Neuronal stem cell (in vitro differentiated cells): Measurements from ENCODE around the gene ULK3.
A peak's percentile ranks its signal among the peaks of the same experiment; 100 is the strongest.

Experiments used
- DNase-seq: peaks from one replicate; pipeline ENCODE4 v3.0.0-alpha.2; 2013; ENCODE audit warnings: low spot score
- H2AFZ ChIP-seq: one replicate; pipeline ENCODE4 v1.6.1; 2013; ENCODE audit warnings: mild to moderate bottlenecking, low read length, inconsistent platforms
- H2AK5ac ChIP-seq: 2 replicates; pipeline ENCODE4 v1.6.1; 2013; ENCODE audit warnings: low read depth, mild to moderate bottlenecking, inconsistent platforms, low read length, moderate library complexity, mixed read lengths
- H2BK120ac ChIP-seq: 2 replicates; pipeline ENCODE4 v1.6.1; 2013; ENCODE audit warnings: low read depth, mild to moderate bottlenecking, inconsistent platforms, low read length, moderate library complexity, mixed read lengths
- H2BK12ac ChIP-seq: one replicate; pipeline ENCODE4 v1.6.1; 2013; ENCODE audit warnings: low read length, inconsistent platforms
- H2BK15ac ChIP-seq: 2 replicates; pipeline ENCODE4 v1.6.1; 2013; ENCODE audit warnings: mild to moderate bottlenecking, low read length, inconsistent platforms, mixed read lengths
- H2BK5ac ChIP-seq: one replicate; pipeline ENCODE4 v1.6.1; 2013; ENCODE audit warnings: inconsistent platforms, mild to moderate bottlenecking, low read length, moderate library complexity
- H3K14ac ChIP-seq: one replicate; pipeline ENCODE4 v1.6.1; 2013; ENCODE audit warnings: low read length, inconsistent platforms
- H3K18ac ChIP-seq: 2 replicates; pipeline ENCODE4 v1.6.1; 2013; ENCODE audit warnings: low read length, inconsistent platforms
- H3K23ac ChIP-seq: 2 replicates; pipeline ENCODE4 v1.6.1; 2013; ENCODE audit warnings: low read depth, mild to moderate bottlenecking, mixed read lengths, low read length, inconsistent platforms; ENCODE audit not compliant: poor library complexity
- H3K27ac ChIP-seq: replicated peaks from 3 replicates; pipeline ENCODE4 v1.5.1; 2013; ENCODE audit warnings: low read length, inconsistent platforms
- H3K27me3 ChIP-seq, 3 experiments: 2 replicates each; pipeline ENCODE4 v1.6.1; 2013; ENCODE audit warnings: low read length in 3 of 3, mild to moderate bottlenecking in 2 of 3, inconsistent platforms in 1 of 3, low read depth in 1 of 3, mixed read lengths in 1 of 3, moderate library complexity in 1 of 3; ENCODE audit not compliant: control insufficient read depth in 3 of 3, insufficient read depth in 3 of 3
- H3K36me3 ChIP-seq, 2 donors: replicated peaks in 1 of 2; 2 replicates each; pipeline ENCODE4 v1.6.1; 2013; ENCODE audit warnings: low read length in 2 of 2; ENCODE audit not compliant: control insufficient read depth in 2 of 2, insufficient read depth in 2 of 2
- H3K4ac ChIP-seq: 2 replicates; pipeline ENCODE4 v1.6.1; 2013; ENCODE audit warnings: inconsistent platforms, mild to moderate bottlenecking, low read length, moderate library complexity
- H3K4me1 ChIP-seq, 2 donors: 1 replicate in 1 of 2; 2 replicates in 1 of 2; pipeline ENCODE4 v1.6.1; 2013; ENCODE audit warnings: low read length in 2 of 2, low read depth in 1 of 2; ENCODE audit not compliant: control insufficient read depth in 2 of 2, insufficient read depth in 1 of 2
- H3K4me2 ChIP-seq: one replicate; pipeline ENCODE4 v1.6.1; 2013; ENCODE audit warnings: mild to moderate bottlenecking, low read length, inconsistent platforms; ENCODE audit not compliant: insufficient read depth, poor library complexity, severe bottlenecking
- H3K4me3 ChIP-seq, 2 donors: 2 replicates each; pipeline ENCODE4 v1.5.1; 2013; ENCODE audit warnings: low read length in 2 of 2, mild to moderate bottlenecking in 2 of 2, inconsistent platforms in 1 of 2, moderate library complexity in 1 of 2
- H3K79me1 ChIP-seq: one replicate; pipeline ENCODE4 v1.6.1; 2013; ENCODE audit warnings: low read depth, mild to moderate bottlenecking, inconsistent platforms, low read length, moderate library complexity
- H3K9ac ChIP-seq: one replicate; pipeline ENCODE4 v1.6.1; 2013; ENCODE audit warnings: mild to moderate bottlenecking, low read depth, low read length, inconsistent platforms; ENCODE audit not compliant: poor library complexity
- H3K9me3 ChIP-seq, 2 donors: replicated peaks in 1 of 2; 2 replicates each; pipeline versions ENCODE3 to v1.6.1; 2013; ENCODE audit warnings: low read length in 2 of 2, mild to moderate bottlenecking in 2 of 2, inconsistent platforms in 1 of 2, low read depth in 1 of 2, mixed read lengths in 1 of 2, moderate library complexity in 1 of 2; ENCODE audit not compliant: control insufficient read depth in 2 of 2, insufficient read depth in 1 of 2
- H4K8ac ChIP-seq: one replicate; pipeline ENCODE4 v1.6.1; 2013; ENCODE audit warnings: low read depth, mild to moderate bottlenecking, inconsistent platforms, low read length, moderate library complexity
- H4K91ac ChIP-seq: one replicate; pipeline ENCODE4 v1.6.1; 2013; ENCODE audit warnings: low read length, low read depth, mild to moderate bottlenecking, inconsistent platforms; ENCODE audit not compliant: poor library complexity
- WGBS, 2 donors: extraction: QIAGEN DNeasy Blood & Tissue Kit; methylation state at CpG; one replicate each; pipeline ENCODE4 v1.1.7; 2013; ENCODE audit warnings: missing lambda C conversion rate in 2 of 2, mixed read lengths in 1 of 2; ENCODE audit not compliant: insufficient read length in 2 of 2, insufficient replicate concordance in 1 of 2; ENCODE audit errors: extremely low coverage in 2 of 2; 5-methylcytosine and 5-hydroxymethylcytosine counted together

The ULK3 gene

GRCh38 chr15:74870436-74871215 lies 27.7 kb upstream of the ULK3 start:
- no peak overlapping the region for H3K4me2 ChIP-seq
- no peak overlapping the region for H3K14ac ChIP-seq
- no peak overlapping the region for H2BK15ac ChIP-seq
- H4K8ac ChIP-seq = no peak overlapping the region
- no peaks in the 10 kb centered on the region for H3K27me3 ChIP-seq
- H3K4ac ChIP-seq = no peak overlapping the region
- no peak for DNase-seq
- H3K4me3 ChIP-seq = no peak overlapping the region
- no peak overlapping the region for H2AFZ ChIP-seq
- no peak overlapping the region for H2AK5ac ChIP-seq
- H3K79me1 ChIP-seq = peaks cover 8% of the 10 kb centered on the region
- no peak overlapping the region for H4K91ac ChIP-seq
- no peak overlapping the region for H2BK120ac ChIP-seq
- H3K4me1 ChIP-seq = peaks cover 3 to 4% of the 10 kb centered on the region in 2 donors
- H3K23ac ChIP-seq = no peak overlapping the region
- H3K27ac ChIP-seq = no peak overlapping the region
- H3K9ac ChIP-seq = no peak overlapping the region
- H2BK12ac ChIP-seq = no peak overlapping the region
- no CpG with 5 or more reads among the region's 6 CpGs for WGBS, 2 donors
- no peak overlapping the region for H2BK5ac ChIP-seq
- peaks cover 1 to 13% of the 10 kb centered on the region in 2 donors for H3K9me3 ChIP-seq
- no peak overlapping the region for H3K18ac ChIP-seq
- peaks cover 7 to 36% of the 10 kb centered on the region in 2 donors for H3K36me3 ChIP-seq

GRCh38 chr15:74869726-74870407 lies 26.9 kb upstream of the ULK3 start:
- H3K4me1 ChIP-seq = peaks cover 3 to 4% of the 10 kb centered on the region in 2 donors
- H2BK15ac ChIP-seq = no peak overlapping the region
- no peak overlapping the region for H3K4ac ChIP-seq
- DNase-seq = no peak
- no peak overlapping the region for H3K4me2 ChIP-seq
- H3K14ac ChIP-seq = no peak overlapping the region
- H4K91ac ChIP-seq = no peak overlapping the region
- peaks cover 0 to 13% of the 10 kb centered on the region in 2 donors for H3K9me3 ChIP-seq
- H3K27ac ChIP-seq = no peak overlapping the region
- peak overlapping the region in 1 of 2 donors; percentile 60 for H3K4me3 ChIP-seq
- H3K36me3 ChIP-seq = peaks cover 7 to 36% of the 10 kb centered on the region in 2 donors
- H4K8ac ChIP-seq = no peak overlapping the region
- no peak overlapping the region for H2AK5ac ChIP-seq
- no peak overlapping the region for H2BK5ac ChIP-seq
- no peak overlapping the region for H3K9ac ChIP-seq
- H3K23ac ChIP-seq = no peak overlapping the region
- H3K79me1 ChIP-seq = peaks cover 8% of the 10 kb centered on the region
- no peak overlapping the region for H3K18ac ChIP-seq
- no peak overlapping the region for H2AFZ ChIP-seq
- no CpG with 5 or more reads among the region's 6 CpGs for WGBS, 2 donors
- no peak overlapping the region for H2BK12ac ChIP-seq
- no peaks in the 10 kb centered on the region for H3K27me3 ChIP-seq
- no peak overlapping the region for H2BK120ac ChIP-seq

GRCh38 chr15:74869372-74869725 lies 26.4 kb upstream of the ULK3 start:
- peaks cover 3 to 4% of the 10 kb centered on the region in 2 donors for H3K4me1 ChIP-seq
- H3K4ac ChIP-seq = no peak overlapping the region
- no peak overlapping the region for H3K14ac ChIP-seq
- H3K9ac ChIP-seq = no peak overlapping the region
- no peak overlapping the region for H2BK15ac ChIP-seq
- H2AFZ ChIP-seq = no peak overlapping the region
- H2BK120ac ChIP-seq = no peak overlapping the region
- H3K4me2 ChIP-seq = no peak overlapping the region
- no peak overlapping the region for H4K8ac ChIP-seq
- no peak for DNase-seq
- no peak overlapping the region for H2BK12ac ChIP-seq
- no peak overlapping the region for H3K27ac ChIP-seq
- H2AK5ac ChIP-seq = no peak overlapping the region
- H3K27me3 ChIP-seq = no peaks in the 10 kb centered on the region
- no peak overlapping the region for H2BK5ac ChIP-seq
- H3K9me3 ChIP-seq = peaks cover 0 to 13% of the 10 kb centered on the region in 2 donors
- H3K23ac ChIP-seq = no peak overlapping the region
- H3K79me1 ChIP-seq = peaks cover 10% of the 10 kb centered on the region
- H3K18ac ChIP-seq = no peak overlapping the region
- peaks cover 8 to 36% of the 10 kb centered on the region in 2 donors for H3K36me3 ChIP-seq
- H3K4me3 ChIP-seq = no peak overlapping the region
- no peak overlapping the region for H4K91ac ChIP-seq

GRCh38 chr15:74868059-74868458 lies 25.1 kb upstream of the ULK3 start:
- Histone ChIP-seq H4K8ac (no peak overlapping the region), H2BK12ac (no peak overlapping the region), H3K79me1 (peaks cover 10% of the 10 kb centered on the region), H3K27me3 (no peaks in the 10 kb centered on the region), H2BK15ac (no peak overlapping the region), H2BK120ac (no peak overlapping the region), H3K18ac (no peak overlapping the region), H2AFZ (no peak overlapping the region), H3K23ac (no peak overlapping the region), H3K4me3 (no peak overlapping the region), H3K14ac (no peak overlapping the region), H3K9me3 (peaks cover 0 to 13% of the 10 kb centered on the region in 2 donors), H4K91ac (no peak overlapping the region), H2AK5ac (no peak overlapping the region), H3K4me2 (no peak overlapping the region), H3K4ac (no peak overlapping the region), H2BK5ac (no peak overlapping the region), H3K9ac (no peak overlapping the region), H3K36me3 (peaks cover 9 to 39% of the 10 kb centered on the region in 2 donors), H3K27ac (no peak overlapping the region), H3K4me1 (peaks cover 0 to 2% of the 10 kb centered on the region in 2 donors)
- no peak for DNase-seq
- WGBS, 2 donors = no CpG with 5 or more reads among the region's 6 CpGs
